Suprapubic skin (tissue), 4 donors: ENCODE results near the gene PLEKHF1. TPM values are rescaled to one million over a fixed set of nuclear protein-coding genes. Genes with fewer than 3 reads are reported as not detected.

Source experiments
- DNase-seq, 2 donors: peaks; one replicate each; pipeline ENCODE4 v3.0.0-alpha.2; 2019; ENCODE audit warnings: low spot score in 2 of 2
- H3K27ac ChIP-seq: fragments of 200-600 bp; sonication (generic); one replicate; pipeline ENCODE4 v1.5.1; 2019
- H3K27me3 ChIP-seq: fragments of 200-600 bp; sonication (generic); one replicate; pipeline ENCODE4 v1.5.1; 2019
- H3K36me3 ChIP-seq: fragments of 200-600 bp; sonication (generic); one replicate; pipeline ENCODE4 v1.5.1; 2019
- H3K4me1 ChIP-seq: fragments of 200-600 bp; sonication (generic); one replicate; pipeline ENCODE4 v1.5.1; 2019
- H3K4me3 ChIP-seq: fragments of 200-600 bp; sonication (generic); one replicate; pipeline ENCODE4 v1.5.1; 2019; ENCODE audit warnings: mild to moderate bottlenecking
- H3K9me3 ChIP-seq: fragments of 200-600 bp; sonication (generic); one replicate; pipeline ENCODE4 v1.5.1; 2019
- CTCF ChIP-seq, 2 donors: fragments of 200-600 bp in 1 of 2; fragments of 450-650 bp in 1 of 2; sonication (generic) in 1 of 2; IDR thresholded peaks; one replicate each; pipeline ENCODE4 v1.5.1; 2016 to 2019; ENCODE audit warnings: antibody characterized with exemption in 2 of 2, mild to moderate bottlenecking in 1 of 2, moderate library complexity in 1 of 2
- EP300 ChIP-seq: sonication (generic); formaldehyde crosslinking; IDR thresholded peaks from one replicate; pipeline ENCODE4 v1.6.1; 2017; ENCODE audit warnings: antibody characterized with exemption
- POLR2A ChIP-seq, 2 donors: fragments of 450-650 bp; IDR thresholded peaks; one replicate each; pipeline ENCODE4 v1.6.1; 2017; ENCODE audit warnings: antibody characterized with exemption in 2 of 2, mild to moderate bottlenecking in 2 of 2, moderate library complexity in 2 of 2
- POLR2AphosphoS5 ChIP-seq, 3 donors: sonication (generic); formaldehyde crosslinking; IDR thresholded peaks; one replicate each; pipeline ENCODE4 v1.6.1; 2017; ENCODE audit warnings: antibody characterized with exemption in 3 of 3
- WGBS: methylation state at CpG from one replicate; pipeline ENCODE4 v1.1.5; 2018; 5-methylcytosine and 5-hydroxymethylcytosine counted together
- total RNA-seq, 4 donors: library from RNA; depleted of rRNA; stranded (reverse); fragments of >200 nt; gene quantifications; one replicate each; pipeline ENCODE4 v1.1.0, GENCODE V29; 2016

Gene PLEKHF1
- total RNA-seq, 4 donors from 2014 or later = 4.5 to 18.8 (median 9.7) TPM

- no peak for TF ChIP-seq CTCF (IDR thresholded peaks at IDR 0.05)
- TF ChIP-seq POLR2AphosphoS5 (IDR thresholded peaks at IDR 0.05) = no peak
- TF ChIP-seq EP300 = no peak
- TF ChIP-seq POLR2A (IDR thresholded peaks at IDR 0.05) = no peak
- Histone ChIP-seq H3K27ac (no peak overlapping the region), H3K36me3 (peaks cover 14% of the 10 kb centered on the region), H3K27me3 (no peaks in the 10 kb centered on the region), H3K9me3 (no peaks in the 10 kb centered on the region), H3K4me3 (no peak overlapping the region), H3K4me1 (peaks cover 4% of the 10 kb centered on the region)
- DNase-seq = no peak
- 87% methylated on average over 6 of the region's 10 CpGs for WGBS
Measured at GRCh38 chr19:29697523-29698261, 32.4 kb downstream of the PLEKHF1 start.

- H3K4me3 ChIP-seq = no peak overlapping the region
- H3K27me3 ChIP-seq = no peaks in the 10 kb centered on the region
- TF ChIP-seq POLR2AphosphoS5 (IDR thresholded peaks at IDR 0.05) (no peak), CTCF (IDR thresholded peaks at IDR 0.05) (no peak), EP300 (no peak), POLR2A (IDR thresholded peaks at IDR 0.05) (no peak)
- peaks cover 34% of the 10 kb centered on the region for H3K36me3 ChIP-seq
- peaks cover under 1% of the 10 kb centered on the region for H3K4me1 ChIP-seq
- H3K9me3 ChIP-seq = no peaks in the 10 kb centered on the region
- H3K27ac ChIP-seq = no peak overlapping the region
- DNase-seq = no peak
- 80% methylated on average over 5 of the region's 5 CpGs for WGBS
Measured at GRCh38 chr19:29699861-29700260, 34.6 kb downstream of the PLEKHF1 start.

GRCh38 chr19:29700498-29700897, 35.2 kb downstream of the PLEKHF1 start:
- H3K4me1 ChIP-seq = no peaks in the 10 kb centered on the region
- no peaks in the 10 kb centered on the region for H3K9me3 ChIP-seq
- 75% methylated on average over 6 of the region's 6 CpGs for WGBS
- peaks cover 36% of the 10 kb centered on the region for H3K36me3 ChIP-seq
- no peak overlapping the region for H3K27ac ChIP-seq
- no peak overlapping the region for H3K4me3 ChIP-seq
- TF ChIP-seq CTCF (IDR thresholded peaks at IDR 0.05) = no peak
- no peak for TF ChIP-seq POLR2A (IDR thresholded peaks at IDR 0.05)
- no peak for TF ChIP-seq POLR2AphosphoS5 (IDR thresholded peaks at IDR 0.05)
- no peak for TF ChIP-seq EP300
- DNase-seq = no peak
- no peaks in the 10 kb centered on the region for H3K27me3 ChIP-seq

- H3K4me1 ChIP-seq = no peaks in the 10 kb centered on the region
- no peaks in the 10 kb centered on the region for H3K9me3 ChIP-seq
- H3K4me3 ChIP-seq = no peak overlapping the region
- H3K36me3 ChIP-seq = peaks cover 55% of the 10 kb centered on the region
- 89% methylated on average over 23 of the region's 30 CpGs for WGBS
- no peak for DNase-seq
- H3K27me3 ChIP-seq = no peaks in the 10 kb centered on the region
- TF ChIP-seq EP300 (no peak), CTCF (IDR thresholded peaks at IDR 0.05) (no peak), POLR2A (IDR thresholded peaks at IDR 0.05) (no peak), POLR2AphosphoS5 (IDR thresholded peaks at IDR 0.05) (no peak)
- no peak overlapping the region for H3K27ac ChIP-seq
Measured at GRCh38 chr19:29702161-29702962, 37.1 kb downstream of the PLEKHF1 start.

GRCh38 chr19:29702963-29703320, 37.7 kb downstream of the PLEKHF1 start:
- 94% methylated on average over 8 of the region's 9 CpGs for WGBS
- no peaks in the 10 kb centered on the region for H3K4me1 ChIP-seq
- H3K27me3 ChIP-seq = no peaks in the 10 kb centered on the region
- no peak overlapping the region for H3K27ac ChIP-seq
- no peak for DNase-seq
- no peak overlapping the region for H3K4me3 ChIP-seq
- peaks cover 60% of the 10 kb centered on the region for H3K36me3 ChIP-seq
- no peak for TF ChIP-seq POLR2AphosphoS5 (IDR thresholded peaks at IDR 0.05)
- TF ChIP-seq CTCF (IDR thresholded peaks at IDR 0.05) = no peak
- TF ChIP-seq POLR2A (IDR thresholded peaks at IDR 0.05) = no peak
- TF ChIP-seq EP300 = no peak
- H3K9me3 ChIP-seq = no peaks in the 10 kb centered on the region
